Erythroblast (primary cell): ENCODE measurements around the gene CPED1.

Experiments
- DNase-seq, 2 experiments: peaks; one replicate each; lab custom pipeline; 2025; lab: John Stamatoyannopoulos, UW
- GATA1 ChIP-seq: IDR thresholded peaks from 2 replicates; pipeline ENCODE4 v1.6.1; 2011; ENCODE audit warnings: low read depth, mild to moderate bottlenecking, control low read depth, low read length, moderate library complexity
- POLR2A ChIP-seq: IDR thresholded peaks from 2 replicates; pipeline ENCODE4 v1.6.1; 2011; ENCODE audit warnings: mild to moderate bottlenecking, low read length

Gene CPED1

DNA sequence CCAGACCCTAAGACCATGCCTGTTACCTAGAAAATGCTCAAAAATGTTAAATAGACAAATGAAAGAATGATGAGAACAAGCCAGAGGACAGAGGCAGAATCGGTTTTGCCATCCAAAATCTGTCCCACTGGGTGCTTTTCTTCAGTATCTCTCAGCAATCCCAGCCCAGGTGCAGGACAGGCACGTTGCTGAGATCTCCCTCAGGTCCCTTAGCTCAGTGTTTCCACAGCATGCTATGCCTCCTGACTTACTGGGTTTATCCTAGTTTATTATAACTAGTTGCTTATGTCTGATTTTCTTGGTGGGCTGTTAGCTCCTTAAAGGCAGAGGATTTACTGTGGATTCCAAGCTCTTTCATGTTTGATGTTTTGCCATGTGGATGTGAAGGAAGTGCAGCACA, 20.3 kb downstream of the CPED1 start:
- no peak for DNase-seq
- TF ChIP-seq GATA1: no peak
- no peak for TF ChIP-seq POLR2A

DNA sequence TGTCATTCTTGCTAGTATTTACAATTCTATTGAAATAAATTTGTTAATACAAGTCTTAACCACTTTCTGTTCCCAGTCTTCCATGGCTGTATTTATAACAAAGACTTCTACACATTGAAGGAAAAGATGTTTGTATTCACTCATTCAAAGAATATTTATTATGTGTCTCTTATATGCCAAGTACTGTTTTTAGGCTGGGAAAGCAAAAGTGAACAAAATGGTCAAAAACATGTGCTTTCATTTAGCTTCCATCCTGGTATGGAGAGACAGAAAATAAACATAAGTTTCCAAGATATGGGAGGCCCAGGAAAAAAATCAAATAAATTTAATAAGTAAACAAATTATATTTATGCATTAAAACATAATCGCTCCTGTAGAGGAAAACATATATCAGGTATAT, 22.9 kb downstream of the CPED1 start:
- no peak for DNase-seq
- no peak for TF ChIP-seq GATA1

DNA sequence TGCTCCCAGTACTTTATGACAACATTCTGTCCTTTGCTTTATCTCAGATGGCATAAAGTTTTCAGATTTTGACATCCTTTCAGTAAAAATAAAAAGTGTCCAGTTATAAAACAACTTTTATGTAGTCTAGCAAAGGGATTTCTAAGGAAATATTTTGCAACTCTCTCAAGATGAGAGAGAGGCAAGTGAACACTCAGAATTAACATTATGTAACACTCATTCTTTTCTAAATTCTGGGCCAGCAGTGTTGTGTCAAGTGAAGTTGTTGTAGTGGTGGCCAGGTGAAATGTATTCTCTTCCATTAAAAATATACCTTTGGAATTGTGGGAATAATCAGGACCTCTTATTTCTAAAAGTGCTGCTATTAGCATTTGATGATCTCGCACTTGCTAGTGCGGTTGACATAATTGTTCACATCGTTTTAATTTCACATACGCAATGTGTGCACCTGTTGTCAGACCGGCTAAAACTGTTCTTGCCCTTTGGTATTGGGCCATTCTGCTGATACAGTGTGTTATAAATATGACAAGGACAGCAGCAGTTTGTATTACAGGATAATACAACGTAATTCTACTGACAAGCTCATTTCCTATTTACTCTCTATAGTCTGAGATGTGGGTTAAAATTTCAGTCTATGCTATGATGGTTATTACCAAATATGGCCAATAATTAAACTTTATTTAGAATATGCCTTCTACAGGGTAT, 23.8 kb downstream of the CPED1 start:
- DNase-seq: no peak
- TF ChIP-seq POLR2A (no peak), GATA1 (no peak)

DNA sequence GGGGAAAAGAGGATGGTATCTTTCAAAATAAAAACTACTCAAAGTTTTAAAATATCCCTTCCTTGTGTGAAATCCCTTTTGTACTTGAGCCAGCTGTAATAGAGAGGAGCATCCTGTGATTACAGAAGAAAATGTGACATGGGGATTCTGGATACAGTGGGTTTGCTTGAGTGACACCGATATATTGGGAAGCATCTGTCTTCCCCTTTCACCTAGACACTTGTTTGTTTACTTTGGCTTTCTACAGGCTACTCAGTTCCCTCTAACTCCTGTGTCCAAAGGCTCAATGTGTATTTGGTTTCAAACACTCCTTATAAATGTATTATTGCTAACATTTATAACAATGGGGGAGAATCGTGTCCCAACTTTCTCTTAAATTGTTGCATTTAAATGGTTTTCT, 24.4 kb downstream of the CPED1 start:
- no peak for DNase-seq

DNA sequence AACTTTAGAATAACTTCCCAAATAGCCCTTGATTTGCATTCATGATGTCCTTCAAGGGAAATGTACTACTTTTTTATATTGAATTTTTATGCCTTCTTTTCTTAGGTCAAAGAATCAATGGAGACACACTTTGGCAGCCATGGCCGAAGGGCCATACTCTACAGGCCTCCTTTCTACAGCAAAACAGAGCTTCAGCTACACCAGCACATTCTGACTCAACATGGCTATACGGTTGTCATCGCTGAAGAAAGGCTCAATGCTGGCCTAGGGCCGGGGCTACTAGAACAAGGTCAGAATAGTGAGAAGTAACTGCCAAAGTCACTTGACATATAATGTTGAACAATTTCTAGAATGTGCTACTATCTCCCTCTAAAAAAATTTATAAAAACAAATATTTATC, 27.0 kb downstream of the CPED1 start:
- DNase-seq: no peak
- TF ChIP-seq POLR2A: no peak
- TF ChIP-seq GATA1: no peak

More for the DNA sequence above, 24.4 kb downstream of the CPED1 start:
- TF ChIP-seq GATA1 (no peak), POLR2A (no peak)

DNA sequence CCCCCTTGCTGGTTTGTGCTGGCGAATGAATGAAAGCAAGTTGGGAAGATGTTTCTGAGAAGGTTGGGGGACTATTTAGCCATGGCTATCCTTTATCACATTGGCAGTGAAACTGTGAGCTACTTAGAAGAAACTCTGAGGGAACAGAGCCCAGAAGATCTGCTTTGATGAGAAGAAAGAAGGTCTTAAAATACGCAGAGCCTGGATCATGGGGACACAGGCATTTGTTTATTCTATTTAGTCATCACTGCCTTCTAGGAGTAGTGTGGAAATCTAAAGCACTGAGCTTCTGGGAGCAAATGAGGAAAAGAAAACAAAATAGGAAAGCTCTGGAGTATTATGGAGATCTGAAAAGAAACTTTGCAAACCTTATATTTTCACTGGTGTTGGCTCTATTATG, 28.5 kb downstream of the CPED1 start:
- DNase-seq: no peak
- TF ChIP-seq POLR2A: no peak
- no peak for TF ChIP-seq GATA1

DNA sequence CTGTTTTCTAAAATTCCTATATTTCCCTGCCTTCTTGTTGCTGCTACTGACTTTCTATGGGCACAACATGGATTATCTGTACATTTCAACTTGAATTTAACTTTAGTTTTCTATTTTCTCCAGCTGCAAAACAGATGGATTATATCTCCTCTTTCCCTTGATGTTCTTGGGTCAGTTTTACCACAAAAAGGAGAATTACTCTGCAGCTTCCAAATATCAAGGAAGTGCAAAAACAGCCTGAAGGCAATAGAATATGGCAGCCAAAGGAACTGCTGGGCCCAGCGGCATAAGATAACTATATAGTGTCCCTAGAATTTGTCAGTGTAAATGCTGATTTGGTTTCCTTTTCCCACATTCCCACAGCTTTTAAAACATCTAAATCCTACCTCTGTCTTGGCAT, 29.1 kb downstream of the CPED1 start:
- no peak for TF ChIP-seq POLR2A
- no peak for TF ChIP-seq GATA1
- DNase-seq: no peak

DNA sequence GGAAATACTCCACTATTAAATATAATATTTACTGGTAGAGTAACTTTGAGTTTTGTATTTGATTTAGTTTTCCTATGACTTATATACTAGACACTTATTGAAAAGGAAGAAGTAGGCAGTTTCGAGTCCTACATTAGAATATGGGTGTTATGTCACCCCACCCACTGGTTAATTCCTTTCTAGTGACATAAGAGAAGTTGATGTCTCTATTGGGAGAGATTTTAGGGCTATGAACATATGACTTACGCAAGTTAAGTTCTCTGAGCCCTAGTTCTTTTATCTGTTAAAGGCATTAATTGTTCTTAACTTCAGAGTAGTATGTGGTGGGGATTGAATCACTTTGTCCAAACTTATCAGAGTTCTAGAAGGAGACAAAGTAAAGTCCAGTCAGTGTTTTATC, 30.5 kb downstream of the CPED1 start:
- TF ChIP-seq POLR2A (no peak), GATA1 (no peak)
- no peak for DNase-seq

DNA sequence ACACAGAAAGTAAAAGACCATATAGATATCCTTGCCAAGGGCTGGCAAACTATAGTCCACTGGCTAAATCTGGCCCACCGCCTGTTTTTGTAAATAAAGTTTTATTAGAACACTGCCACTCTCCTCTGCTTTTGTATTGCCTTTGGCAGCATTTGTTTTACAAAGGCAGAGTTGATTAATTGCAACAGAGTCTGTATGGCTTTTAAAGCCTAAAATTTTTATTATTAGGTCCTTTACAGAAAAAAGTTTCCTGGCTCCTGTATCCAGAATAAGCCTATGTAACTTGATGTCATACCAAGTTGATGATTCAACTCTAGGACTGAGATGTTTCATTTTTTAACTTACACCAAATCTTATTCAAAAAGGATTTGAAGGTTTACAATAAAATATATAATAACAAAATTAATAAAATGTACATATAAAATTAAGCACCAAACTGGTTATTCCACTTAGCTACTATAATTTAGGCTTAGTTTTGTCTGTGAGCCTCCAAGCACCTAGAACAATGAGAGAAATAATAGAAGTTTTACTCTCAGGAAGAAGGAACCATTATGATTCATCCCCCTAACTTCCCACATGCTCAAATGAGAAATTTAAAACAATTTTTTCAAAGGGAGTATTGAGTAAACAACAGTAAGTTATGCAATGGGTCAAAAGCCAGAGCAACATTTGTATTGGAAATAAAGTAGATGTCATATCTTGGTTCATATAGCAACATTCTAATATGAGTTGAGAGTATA, 31.9 kb downstream of the CPED1 start:
- TF ChIP-seq POLR2A (no peak), GATA1 (no peak)
- no peak for DNase-seq

DNA sequence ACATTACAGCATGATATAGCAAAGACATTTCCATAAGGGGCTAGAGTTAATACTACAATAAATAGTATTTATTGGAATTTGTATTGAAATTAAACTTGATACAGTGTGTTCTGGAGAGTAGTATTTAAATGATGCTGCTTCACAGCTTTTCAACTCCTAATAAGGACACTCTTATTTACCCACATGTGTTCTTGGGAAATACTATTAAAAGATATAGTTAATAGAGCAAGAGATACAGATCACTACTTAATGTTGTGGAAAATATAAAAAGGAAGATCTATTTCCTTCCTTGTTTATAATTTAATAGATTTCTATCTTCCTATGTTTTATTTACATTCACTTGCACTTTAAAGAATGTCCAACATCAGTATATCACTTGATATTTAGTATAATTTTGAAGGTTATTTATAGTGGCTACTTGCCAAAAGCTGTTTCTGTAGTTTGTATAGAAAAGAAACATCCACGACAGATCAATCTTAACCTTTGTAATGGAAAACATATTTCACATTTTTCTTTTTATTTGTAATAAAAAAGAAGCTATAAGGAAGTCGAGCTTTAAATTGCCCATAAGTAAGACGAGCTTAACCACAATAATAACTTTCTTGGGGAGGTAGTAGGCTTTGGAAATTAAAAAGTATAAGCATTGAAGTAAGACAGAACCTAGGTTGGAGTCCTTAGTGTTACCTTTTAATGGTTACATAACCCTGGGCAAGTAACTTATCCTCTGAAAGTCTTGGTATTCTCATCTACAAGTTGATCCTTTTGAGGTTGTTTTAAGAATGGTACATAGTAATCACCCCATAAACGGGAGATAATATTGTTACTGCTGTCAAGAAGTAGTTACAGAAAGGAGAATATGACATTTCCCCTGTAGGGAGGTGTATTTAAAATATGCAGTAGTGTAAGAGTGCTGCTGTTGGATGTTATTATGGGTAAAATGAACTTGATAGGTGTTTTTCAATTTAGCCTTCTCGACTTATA, 32.8 kb downstream of the CPED1 start:
- TF ChIP-seq GATA1: no peak
- TF ChIP-seq POLR2A: no peak
- no peak for DNase-seq

DNA sequence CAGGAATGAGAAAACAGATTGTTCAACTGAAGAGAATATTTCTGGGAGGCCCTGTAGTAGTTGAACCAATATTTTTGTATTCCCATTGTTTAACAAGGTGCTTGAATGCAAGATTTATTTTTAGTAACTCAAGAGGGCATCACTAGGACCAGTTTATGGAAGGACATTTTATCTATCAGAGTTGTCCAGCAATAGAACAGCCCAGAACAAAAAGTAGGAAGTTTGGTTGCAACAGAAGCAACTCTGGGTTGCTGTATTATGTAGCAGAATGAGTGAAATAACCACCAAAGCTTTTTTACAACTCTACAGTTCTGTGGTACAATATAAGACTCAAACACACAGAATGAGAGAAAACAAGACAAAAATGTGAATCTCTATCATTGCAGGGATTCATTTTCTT, 34.7 kb downstream of the CPED1 start:
- TF ChIP-seq GATA1: no peak
- TF ChIP-seq POLR2A: no peak
- no peak for DNase-seq

DNA sequence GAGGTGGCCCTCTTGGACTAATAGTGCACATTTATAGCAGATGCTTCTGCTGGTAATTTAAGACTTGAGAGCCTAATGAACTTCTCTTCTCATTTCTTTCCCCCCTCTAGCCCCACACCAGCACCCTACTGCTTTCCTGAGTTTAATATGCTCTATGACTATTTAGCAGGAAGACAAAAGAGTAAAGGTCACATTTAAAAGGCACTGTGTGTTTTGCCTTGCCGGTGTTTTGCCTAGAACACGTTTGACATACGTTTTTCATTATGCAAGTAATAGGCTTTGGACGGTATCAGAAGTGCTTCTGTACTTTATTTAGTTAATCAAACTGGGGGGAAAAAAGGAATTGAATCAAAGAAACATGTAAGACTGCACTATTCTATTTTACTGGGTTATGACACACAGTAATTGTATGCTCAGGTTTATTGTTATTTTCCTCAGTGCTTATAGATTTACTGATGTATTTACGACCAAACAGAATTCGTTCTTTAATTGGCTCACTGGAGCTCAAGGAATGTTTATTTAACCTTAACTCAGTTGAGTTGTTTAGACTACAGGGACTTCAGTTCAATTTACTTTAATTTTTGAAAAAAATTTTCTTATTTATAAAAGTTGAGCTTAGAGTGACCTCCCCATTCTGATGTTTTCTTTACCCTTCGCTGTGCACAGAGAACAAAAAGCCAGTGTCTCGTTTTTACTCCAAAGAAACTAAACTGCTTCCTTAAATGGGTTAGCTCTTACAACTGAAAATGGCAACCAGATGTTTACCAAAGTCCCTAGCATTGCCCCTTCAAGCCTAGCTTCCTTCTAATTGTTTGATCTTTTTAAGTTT, 35.4 kb downstream of the CPED1 start:
- TF ChIP-seq POLR2A (no peak), GATA1 (no peak)
- DNase-seq: no peak

DNA sequence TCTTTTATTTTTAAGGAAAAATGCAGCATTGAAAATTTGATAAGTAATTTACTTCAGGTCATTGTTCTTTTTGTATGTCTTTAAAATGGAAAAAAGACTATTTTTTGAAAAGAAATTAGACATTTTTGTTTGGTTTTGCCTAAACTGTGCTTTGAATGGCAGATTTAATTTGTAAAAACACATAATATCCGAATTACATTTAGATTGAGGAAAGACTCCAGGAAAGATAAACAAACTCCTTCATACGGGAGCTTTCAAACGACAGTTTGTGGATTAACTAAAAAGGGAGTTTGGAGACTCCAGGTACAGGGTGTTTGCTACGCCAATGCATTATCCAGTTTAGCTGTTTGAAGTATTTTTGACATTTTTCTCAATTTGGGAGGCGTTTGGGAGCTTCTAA, 36.1 kb downstream of the CPED1 start:
- no peak for TF ChIP-seq GATA1
- no peak for TF ChIP-seq POLR2A
- no peak for DNase-seq
